Measurements from ENCODE around the gene A2M.

Gene A2M

DNA sequence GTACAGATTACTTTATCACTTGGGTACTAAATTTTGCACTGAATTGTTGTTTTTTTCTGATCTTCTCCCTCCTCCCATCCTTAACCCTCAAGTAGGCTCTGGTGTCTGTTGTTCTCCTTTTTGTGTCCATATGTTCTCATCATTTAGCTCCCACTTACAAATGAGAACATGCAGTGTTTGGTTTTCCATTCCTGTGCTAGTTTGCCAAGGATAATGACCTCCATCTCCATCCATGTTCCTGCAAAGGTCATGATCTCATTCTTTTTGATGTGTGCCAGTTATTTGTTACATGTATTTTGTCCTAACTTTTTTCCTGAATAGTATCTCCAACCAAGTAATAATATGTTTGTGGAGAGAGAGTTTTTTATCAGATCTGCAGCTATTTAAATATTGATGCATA lies 44.2 kb downstream of the A2M start:
- FAIRE-seq, result no peak

DNA sequence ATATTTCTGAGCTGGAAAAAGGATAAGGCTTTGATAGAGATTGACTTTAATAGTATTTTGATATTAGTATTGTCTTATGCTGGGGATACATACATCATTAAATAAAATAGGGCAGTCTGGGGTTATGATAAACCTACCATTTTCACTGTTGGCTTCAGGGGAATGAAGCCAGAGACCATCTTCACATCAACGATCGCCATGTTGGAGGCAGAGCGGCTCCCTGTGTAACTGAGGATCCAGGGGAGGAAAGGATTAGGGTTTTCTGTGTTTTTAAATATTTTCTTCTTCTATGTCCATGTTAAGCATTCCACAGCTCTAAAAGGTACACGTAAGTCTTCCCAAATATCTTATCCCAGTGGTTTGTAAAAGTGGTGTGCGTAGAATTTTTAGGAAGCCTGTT lies 45.4 kb downstream of the A2M start:
- FAIRE-seq, result no peak

DNA sequence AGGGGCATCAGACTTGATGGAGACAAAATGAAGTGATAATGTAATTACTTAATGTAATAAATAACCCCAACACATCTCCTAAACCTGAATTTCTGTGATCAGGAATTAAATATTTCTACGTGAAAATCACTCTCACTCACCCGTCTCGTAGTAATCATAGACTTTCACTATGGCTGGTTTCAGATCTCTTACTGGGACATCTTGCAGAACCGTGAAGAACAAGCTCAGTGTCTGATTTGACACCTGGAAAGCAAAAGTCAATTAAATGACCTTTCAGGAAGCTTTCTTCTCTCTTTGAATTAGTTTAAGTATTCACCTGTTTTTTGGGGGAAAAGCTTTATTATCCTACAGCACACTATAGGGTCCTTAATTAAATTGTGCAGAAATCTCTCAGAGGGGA lies 47.1 kb downstream of the A2M start:
- no peak for FAIRE-seq

DNA sequence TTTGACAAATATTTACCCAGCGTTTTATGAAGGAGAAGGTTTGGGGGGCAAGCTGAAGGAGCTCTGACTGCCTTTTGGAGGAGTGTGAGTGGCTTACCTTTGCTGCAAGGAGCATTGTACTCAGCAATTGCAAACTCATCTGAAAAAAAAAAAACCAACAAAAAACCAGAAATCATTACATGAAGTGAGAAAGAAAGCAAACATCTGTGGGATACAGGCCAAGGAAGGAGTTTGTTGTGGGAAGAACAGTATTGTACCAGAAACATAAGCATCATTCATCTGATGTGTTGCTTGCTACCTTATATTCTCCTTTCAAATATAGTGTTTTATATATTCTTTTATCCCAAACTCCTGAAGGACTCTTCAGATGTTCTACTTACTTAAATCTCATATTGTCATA lies 47.6 kb downstream of the A2M start:
- no peak for FAIRE-seq

DNA sequence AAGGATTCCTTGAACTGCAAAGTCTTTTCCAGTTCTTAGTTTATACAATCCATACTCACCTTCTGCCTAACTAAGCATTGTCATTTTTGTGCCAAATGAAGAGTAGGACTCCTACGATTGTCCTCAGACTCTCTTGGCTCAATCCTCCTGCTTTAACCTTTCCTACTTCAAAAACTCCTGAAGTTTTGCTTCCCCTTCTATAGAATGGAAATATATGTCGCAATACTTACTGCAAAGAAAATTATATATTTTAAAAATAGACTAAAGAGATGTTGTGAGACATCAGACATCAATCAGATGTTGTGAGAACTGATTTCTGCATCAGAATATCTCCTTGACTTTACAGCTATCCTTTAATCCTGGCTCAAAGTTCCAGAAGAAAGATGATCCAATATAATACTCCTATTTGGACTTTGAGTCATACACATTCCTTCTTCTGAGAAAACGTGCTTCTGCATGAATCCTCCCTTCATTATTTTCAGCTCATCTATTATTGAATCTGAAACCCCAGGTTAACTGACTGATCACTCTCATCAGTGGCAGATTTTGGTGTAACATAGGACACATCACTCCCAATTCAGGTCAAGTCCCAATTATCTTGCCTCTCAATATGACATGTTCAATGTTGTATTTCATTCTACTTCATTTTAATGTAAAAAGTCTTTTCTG lies 48.8 kb downstream of the A2M start:
- FAIRE-seq, result no peak

DNA sequence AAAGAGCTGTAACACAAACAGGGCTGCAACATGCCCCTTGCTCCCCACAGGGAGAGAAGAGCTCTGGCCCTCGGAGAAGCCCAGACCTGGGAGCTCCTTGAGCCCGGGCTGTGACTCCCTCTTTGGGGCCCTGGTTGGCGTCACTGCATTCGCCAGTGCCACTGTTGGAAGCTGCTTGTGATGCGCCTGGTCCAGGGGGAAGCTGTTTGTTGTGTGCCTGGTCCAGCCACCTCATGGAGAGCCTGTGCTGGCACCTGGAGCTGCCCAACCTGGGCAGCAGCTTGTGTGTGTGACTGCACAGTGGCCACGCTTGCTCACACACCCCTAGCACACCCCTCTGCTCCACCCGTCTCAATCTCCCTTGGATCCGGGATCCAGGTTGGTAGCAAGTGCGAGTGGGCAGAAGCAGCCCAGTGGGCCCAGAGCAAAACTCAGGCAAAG lies 49.5 kb downstream of the A2M start:
- FAIRE-seq, result no peak

DNA sequence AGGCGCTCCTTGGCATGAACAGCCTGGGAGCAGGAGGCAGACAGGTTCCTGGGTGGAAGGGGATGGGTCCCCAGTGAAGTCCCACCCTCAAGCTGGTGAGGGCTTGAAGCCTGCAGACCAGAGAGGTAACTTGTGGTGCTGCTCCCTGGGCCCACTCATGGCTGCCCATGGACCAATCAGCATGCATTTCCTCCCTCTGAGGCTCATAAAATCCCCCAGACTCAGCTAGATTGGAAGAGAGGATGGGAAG lies 50.2 kb downstream of the A2M start:
- FAIRE-seq, result no peak

DNA sequence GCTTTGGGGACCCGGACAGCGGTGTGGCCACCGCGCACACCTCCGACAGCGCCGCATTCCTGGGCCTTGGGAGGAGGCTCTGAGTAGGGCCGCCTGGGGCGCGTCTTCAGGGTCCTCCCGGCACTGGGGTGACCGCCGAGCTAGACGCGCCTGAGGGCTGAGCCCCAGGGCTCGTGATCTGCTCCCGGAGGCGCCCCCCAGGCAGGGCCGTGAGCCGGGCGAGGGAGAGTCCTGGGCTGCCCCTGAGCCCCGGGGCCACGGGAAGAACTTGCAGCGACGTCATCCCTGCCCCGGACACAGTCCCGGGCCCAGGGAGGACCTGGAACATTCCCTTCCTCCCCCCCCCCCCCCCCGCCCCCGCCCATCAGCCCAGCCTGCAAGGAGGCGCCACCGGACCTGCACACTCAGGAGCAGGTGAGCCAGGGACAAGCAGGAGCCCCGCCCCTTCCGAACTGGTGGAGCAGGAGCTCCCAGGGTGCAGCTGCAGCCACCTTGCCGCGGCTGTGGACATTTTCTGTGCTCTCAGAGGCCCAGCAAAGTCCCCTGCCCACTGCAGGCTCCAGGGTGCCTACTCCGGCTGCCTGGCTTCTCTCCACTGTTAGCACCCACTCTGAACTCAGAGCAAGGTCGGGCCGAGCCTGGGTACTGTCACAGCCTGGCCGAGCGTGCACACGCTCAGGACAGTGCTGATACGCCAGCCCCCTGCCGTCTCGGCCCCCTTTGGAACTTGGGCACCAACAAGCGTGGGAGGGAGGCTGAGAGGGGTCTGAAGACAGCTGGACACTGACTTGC lies 50.7 kb downstream of the A2M start:
- no peak for FAIRE-seq

DNA sequence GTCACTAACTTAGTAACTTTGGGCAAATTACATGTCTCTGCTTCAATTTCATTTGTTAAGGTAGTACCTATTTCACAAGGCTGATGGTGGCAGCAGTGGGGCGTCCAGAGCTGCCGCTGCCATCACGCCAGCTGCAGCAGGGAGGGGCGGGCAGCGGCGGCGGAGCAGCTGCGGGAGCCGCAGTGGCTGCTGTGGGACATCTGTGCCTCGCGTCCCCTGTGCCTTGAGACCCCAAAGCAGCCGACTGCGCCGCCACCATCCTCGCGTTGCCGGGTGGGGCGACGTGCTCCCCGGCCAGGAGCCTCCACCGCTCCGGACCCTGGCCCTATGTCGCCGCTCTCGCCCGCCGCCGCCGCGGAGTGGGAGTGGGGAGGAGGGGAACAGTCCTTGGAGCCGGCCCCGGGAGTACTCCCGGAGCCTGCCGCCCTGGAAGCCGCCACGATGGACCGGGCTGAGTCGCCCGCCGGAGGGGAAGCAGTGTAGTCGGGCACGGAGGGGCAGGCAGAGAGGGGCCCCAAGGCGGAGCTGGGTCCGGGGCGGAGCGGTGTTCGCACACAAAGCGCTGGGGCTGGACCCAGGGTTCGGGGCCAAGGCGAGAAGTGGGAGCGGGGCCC lies 51.4 kb downstream of the A2M start:
- FAIRE-seq, result no peak

DNA sequence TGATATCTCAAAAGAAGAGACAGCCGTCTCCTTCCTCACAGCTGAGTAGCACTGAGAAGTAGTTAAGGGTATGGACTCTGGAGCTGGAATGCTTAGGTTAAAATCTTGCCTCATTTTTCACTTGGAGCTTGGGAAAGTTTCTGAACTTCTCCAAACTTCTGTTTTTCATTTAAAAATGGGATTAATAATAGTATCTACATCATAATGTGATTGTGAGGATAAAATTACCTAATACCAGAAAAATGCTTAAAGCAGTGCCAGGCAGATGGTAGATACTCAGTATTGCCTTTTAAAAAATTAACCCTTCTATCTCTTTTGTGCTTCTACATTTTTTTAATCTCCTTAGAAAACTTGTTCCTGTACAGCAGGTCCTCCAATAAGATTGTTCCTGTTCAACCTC lies 63.1 kb downstream of the A2M start:
- FAIRE-seq, result no peak

DNA sequence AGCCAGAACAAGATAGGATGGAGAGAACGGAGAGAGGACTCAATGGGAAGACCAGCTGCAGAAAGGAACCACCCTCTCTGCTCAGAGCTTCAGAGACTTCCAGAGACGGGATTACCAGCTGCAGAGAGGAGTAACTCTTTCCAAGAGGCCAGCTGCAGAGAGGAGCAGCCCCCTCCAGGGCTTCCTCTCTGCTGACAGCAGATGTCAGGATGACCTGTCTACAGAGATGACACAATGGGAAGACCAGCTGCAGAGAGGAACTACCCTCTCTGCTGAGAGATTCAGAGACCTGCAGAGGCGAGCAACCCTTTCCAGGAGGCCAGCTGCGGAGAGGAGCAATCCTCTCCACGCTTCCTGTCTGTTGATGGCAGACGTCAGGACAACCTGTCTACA lies 64.6 kb downstream of the A2M start:
- FAIRE-seq, result no peak

DNA sequence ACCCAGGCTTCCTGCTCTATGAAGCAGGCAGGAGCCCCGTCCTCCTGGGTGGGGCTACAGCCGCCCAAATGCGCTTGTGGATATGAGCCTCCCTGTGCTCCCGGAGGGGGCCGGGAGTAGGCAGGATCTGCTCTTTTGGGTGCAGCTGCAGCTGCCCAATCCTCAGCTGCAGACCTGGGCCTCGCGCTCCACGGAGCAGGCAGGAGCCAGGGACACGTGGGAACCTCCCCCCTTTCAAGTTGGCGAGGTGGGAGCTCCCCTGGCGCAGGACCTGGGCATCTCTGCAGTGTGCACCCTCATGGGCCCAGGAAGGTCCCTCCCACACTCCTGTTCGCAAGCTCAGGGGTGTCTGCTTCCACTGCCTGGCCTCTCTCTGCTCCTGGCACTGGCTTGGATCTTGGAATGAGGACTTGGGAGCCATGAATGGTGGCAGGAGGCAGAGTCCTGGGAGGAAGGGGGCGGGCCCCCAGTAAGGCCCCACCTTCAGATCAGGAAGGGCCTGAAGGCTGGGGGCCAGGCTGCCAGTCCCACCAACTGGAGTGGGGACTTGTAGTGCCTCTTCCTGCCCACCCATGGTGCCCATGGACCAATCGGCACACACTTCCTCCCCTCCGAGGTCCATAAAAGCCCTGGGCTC lies 65.1 kb downstream of the A2M start:
- no peak for FAIRE-seq

DNA sequence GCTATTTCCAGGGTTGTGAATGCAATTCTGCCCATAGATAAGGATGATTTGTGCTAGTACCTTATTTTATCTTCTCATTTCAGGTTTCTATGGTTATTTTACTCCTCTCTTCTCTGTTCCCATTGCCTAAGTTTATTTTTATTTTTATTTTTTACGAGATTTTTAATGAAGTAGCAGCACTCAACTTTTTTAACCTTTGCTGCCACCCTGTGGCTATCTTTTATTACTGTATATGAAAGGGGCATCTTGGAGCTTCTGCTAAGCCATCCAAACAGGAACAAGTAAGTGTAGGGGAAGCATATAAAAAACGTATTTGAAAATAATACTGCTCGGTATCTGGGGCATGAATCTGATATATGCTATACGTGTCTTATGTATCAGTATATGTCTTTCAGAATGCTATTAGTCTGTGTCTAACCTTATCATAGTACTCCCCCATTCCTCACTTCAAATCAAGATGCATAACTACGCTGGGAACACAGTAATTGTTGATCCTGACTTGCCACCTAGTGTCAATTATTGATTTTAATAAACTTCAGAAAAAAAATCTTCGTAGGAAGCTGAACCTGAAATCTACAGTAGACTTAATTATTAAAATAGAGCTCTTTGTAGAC lies 66.1 kb downstream of the A2M start:
- FAIRE-seq, result peak; percentile 90

DNA sequence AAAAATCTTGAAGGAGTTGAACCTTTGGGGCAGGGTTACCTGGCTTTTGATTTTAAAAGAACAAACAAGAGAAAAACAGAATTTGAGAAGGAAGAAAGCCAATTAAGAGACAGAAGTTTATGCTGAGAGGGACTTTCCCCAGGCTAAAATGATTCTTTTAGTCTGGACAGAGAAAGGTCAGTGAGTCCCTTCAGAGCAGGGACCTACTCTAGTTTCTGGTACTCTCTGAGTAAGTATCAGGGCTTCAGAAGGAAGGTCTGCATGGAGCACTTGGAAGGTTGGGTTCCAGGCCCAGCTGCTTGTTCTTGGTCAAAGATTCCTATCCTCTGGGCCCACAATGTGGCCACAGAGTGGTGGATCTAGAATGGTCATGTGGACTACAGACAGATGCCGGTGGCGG lies 66.8 kb downstream of the A2M start:
- no peak for FAIRE-seq

DNA sequence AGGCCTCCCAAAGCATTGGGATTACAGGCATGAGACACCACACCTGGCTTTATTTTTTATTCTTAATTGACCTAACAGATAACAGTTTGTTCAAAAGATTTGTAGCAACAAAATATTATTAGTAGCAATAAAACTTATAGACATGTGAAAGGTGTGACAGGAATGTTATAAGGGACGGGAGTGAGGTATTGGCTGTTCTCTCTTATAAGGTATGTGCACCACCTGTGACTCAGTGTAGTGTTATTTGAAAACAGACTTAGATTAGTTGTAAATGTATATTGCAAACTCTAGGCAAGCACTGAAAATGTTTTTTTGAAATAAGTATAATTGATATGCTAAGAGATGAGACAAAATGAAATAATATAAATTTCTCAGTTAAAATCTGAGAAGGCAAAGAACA lies 68.6 kb downstream of the A2M start:
- FAIRE-seq, result no peak

DNA sequence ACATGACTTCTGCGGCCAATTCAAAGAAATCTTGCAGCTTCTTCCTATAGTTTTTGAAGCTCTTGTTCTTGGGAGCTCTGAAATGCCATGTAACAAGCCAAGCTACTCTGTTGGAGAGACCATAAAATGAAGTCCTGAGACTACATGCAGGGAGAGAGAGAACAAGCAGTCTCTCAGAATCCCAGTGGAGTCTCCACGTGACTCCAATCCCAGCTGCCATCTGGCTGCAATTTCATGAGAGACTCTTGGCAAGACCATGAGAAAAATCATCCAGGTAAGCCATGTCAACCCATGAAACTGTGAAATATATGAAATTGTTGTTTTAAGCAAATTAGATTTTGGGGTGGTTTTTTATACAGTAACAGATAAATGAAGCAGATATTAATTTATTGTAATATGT lies 72.0 kb downstream of the A2M start:
- no peak for FAIRE-seq

DNA sequence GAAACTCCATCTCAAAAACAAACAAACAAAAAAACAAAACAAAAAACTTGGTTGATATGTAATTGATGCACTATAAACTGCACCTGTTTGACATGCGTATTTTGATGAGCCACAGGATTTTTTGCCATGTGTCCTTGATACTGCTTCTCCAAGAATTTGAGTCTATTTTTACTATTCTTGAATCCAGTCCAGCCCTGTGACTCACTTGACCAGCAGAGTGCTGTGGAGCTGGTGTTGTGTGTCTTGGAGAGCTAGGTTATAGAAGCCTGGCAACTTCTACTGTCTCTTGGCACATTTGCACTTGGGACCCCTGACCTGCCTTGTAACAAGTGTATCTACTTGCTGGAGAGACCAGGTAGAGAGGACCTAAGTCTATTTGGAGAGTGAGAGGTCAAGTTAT lies 74.4 kb downstream of the A2M start:
- FAIRE-seq, result no peak

DNA sequence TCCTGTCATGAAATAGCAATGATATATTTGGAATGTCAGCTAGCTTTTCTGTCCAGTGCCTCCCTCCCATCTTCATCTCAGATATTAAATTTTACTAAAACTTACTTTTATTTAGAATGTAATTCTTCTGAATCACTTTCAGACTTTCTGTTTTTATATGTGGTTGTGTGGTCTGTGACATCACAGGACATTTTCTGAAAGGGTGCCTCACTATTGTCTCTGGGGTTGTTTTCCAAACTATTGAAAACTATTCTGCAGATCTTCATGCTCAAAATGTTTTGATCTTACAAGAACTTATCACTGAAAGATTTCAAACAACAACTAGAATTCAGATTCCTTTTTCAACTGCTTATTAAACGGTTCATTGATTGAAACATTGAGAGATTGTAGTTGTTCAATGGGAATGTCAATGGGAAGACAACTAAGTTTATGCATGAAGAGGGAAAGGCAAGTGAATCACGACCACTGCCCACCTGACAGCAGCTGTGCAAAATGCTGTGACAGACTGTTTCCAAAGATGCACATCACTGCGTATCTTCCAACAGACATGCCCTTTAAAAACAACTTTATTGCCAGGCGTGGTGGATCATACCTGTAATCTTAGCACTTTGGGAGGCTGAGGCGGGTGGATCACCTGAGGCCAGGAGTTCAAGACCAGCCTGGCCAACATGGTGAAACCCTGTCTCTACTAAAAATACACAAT lies 75.1 kb downstream of the A2M start:
- FAIRE-seq, result no peak

DNA sequence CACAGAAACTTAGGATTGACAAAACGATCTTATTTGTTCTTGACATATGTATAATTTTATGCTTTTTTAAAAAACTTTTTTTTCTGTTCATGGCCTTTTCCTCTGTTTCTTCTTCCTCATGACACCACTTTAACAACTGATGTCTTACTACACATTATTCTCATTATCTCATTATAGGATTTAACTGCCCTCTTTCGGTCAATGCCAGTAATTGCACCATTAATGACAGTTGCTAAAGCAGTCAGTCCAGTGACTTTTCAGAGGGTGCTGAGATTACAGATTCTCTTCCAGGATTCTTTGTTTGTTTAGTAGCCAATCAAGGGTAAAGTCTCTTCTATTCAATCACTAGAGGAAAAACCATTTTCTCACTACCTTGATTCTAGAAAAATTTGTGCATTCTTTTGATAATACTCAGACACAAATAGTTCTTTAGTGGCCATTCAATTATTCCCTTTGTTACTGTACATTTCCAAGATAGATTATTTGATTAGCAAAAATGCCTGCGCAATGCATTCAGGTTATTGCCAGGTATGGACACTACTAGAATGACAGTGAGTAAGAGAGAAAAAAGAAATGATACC lies 76.2 kb downstream of the A2M start:
- FAIRE-seq, result peak; percentile 97

DNA sequence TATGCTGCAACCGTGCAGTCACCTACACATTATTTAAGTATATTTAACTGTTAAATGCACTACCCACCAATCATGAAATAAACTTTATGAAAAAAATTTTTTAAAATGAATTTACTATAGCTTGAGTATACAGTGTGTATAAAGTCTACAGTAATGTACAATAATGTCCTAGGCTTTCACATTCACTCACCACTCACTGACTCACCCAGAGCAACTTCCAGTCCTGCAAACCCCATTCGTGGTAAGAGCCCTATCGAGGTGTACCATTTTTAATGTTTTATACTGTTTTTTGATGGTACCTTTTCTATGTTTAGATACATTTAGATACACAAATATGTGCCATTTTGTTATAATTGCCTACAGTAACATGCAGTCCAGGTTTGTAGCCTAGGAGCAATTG lies 78.3 kb downstream of the A2M start:
- no peak for FAIRE-seq

DNA sequence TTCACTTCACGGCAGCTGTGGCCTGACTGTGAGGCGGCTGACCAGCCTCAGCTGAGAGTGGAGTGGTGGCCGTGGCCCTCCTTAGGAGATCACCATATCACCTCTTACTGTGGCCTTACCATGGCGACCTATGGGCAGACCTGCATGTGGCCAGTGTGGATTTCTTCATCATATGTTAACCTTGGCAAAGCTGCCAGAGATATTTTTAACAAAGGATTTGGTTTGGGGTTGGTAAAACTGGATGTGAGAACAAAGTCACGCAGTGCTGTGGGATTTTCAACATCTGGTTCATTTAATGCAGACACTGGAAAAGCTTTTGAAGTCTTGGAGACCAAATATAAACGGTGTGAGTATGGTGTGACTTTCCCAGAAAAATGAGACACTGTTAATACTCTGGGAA lies 79.5 kb downstream of the A2M start:
- FAIRE-seq, result no peak

DNA sequence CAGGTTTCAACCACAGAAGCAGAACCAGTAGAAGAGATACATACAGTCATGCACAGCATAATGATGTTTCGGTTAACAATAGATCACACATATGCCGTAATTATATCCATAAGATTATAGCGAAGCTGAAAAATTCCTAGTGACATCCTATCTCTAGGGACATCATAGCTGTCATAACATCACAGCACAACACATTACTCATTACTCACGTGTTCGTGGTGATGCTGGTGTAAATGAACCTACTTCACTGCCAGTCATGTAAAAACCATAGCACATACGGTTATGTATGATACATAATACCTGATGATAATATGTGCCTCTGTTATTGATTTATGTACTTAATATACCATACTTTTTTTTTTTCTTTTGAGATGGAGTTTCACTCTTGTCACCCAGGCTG lies 81.6 kb downstream of the A2M start:
- FAIRE-seq, result no peak
